Head of caudate nucleus (tissue), 42 donors: ENCODE data around the gene GPR142.
A peak's percentile ranks its signal among the peaks of the same experiment; 100 is the strongest.
"Not testable (repeated sequence)": the region's sequence is repeated elsewhere in the genome, so short reads cannot be mapped to it uniquely, and the experiment has no call there.

Source experiments
- DNase-seq, 42 donors: peaks; one replicate each; pipeline versions ENCODE4 v3.0.0 to v3.0.0-alpha.2; 2020 to 2021; ENCODE audit warnings: mixed read lengths in 7 of 42
- intact Hi-C: fragments of 100-400 bp; cut with DNase I; formaldehyde crosslinking; loops from one replicate; pipeline ENCODE4 v1.15.0; 2022

Gene GPR142

GRCh38 chr17:74386386-74386785, 19.1 kb downstream of the GPR142 start:
- intact Hi-C loops, result no loop called here
- DNase-seq, result peak in 11 of 42 donors; percentile 13 to 56 (median 33)

GRCh38 chr17:74387365-74388218, 20.3 kb downstream of the GPR142 start:
- intact Hi-C loops, result no loop called here
- DNase-seq, result no peak

- intact Hi-C loops, result no loop called here
Measured at GRCh38 chr17:74389084-74389753, 21.9 kb downstream of the GPR142 start.

GRCh38 chr17:74389937-74390679, 22.8 kb downstream of the GPR142 start:
- intact Hi-C loops, result no loop called here
- no peak for DNase-seq

More at GRCh38 chr17:74389084-74389753, 21.9 kb downstream of the GPR142 start:
- DNase-seq, result no peak

GRCh38 chr17:74390680-74391653, 23.7 kb downstream of the GPR142 start:
- intact Hi-C loops, result no loop called here

GRCh38 chr17:74391771-74392170, 24.5 kb downstream of the GPR142 start:
- DNase-seq, result no peak

More at GRCh38 chr17:74390680-74391653, 23.7 kb downstream of the GPR142 start:
- no peak for DNase-seq

GRCh38 chr17:74392848-74393247, 25.5 kb downstream of the GPR142 start:
- no peak for DNase-seq
- intact Hi-C loops, result no loop called here

More at GRCh38 chr17:74391771-74392170, 24.5 kb downstream of the GPR142 start:
- intact Hi-C loops, result no loop called here

GRCh38 chr17:74393346-74393942, 26.1 kb downstream of the GPR142 start:
- intact Hi-C loops, result no loop called here
- peak in 19 of 42 donors; percentile 8 to 81 (median 41) for DNase-seq

- no peak for DNase-seq
- intact Hi-C loops, result no loop called here
Measured at GRCh38 chr17:74394275-74394950, 27.1 kb downstream of the GPR142 start.

GRCh38 chr17:74394977-74395376, 27.7 kb downstream of the GPR142 start:
- intact Hi-C loops, result no loop called here
- no peak for DNase-seq

- intact Hi-C loops, result no loop called here
- no peak for DNase-seq
Measured at GRCh38 chr17:74396567-74396966, 29.3 kb downstream of the GPR142 start.

- no peak for DNase-seq
- intact Hi-C loops, result no loop called here
Measured at GRCh38 chr17:74402048-74402447, 34.7 kb downstream of the GPR142 start.

- intact Hi-C loops, result no loop called here
- no peak for DNase-seq
Measured at GRCh38 chr17:74403512-74404137, 36.3 kb downstream of the GPR142 start.

GRCh38 chr17:74404218-74404617, 36.9 kb downstream of the GPR142 start:
- DNase-seq, result no peak
- intact Hi-C loops, result no loop called here

GRCh38 chr17:74404789-74405188, 37.5 kb downstream of the GPR142 start:
- no peak for DNase-seq
- intact Hi-C loops, result no loop called here

- DNase-seq, intact Hi-C loops: not testable (repeated sequence)
Measured at GRCh38 chr17:74405311-74405710, 38.0 kb downstream of the GPR142 start.

GRCh38 chr17:74407384-74407783, 40.1 kb downstream of the GPR142 start:
- intact Hi-C loops, result no loop called here
- DNase-seq, result no peak
